CD14-positive monocyte (primary cell): ENCODE results near the gene ATP5PD. TPM values are rescaled to one million over a fixed set of nuclear protein-coding genes. Genes with fewer than 3 reads are reported as not detected.
"Not testable (repeated sequence)": the region's sequence is repeated elsewhere in the genome, so short reads cannot be mapped to it uniquely, and the experiment has no call there.

ENCODE experiments used
- DNase-seq, 3 donors: peaks; one replicate each; pipeline ENCODE4 v3.0.0-alpha.2; 2011 to 2022
- H2AFZ ChIP-seq: 2 replicates; pipeline ENCODE4 v1.6.0; 2012; ENCODE audit warnings: mild to moderate bottlenecking, low read depth, low read length, inconsistent platforms; ENCODE audit not compliant: insufficient read depth, poor library complexity, severe bottlenecking
- H3K27ac ChIP-seq, 2 donors: 1 replicate in 1 of 2; 2 replicates in 1 of 2; pipeline ENCODE4 v1.5.1; 2012 to 2013; ENCODE audit warnings: low read length in 2 of 2, control low read depth in 1 of 2, inconsistent platforms in 1 of 2, low read depth in 1 of 2, mild to moderate bottlenecking in 1 of 2
- H3K27me3 ChIP-seq, 2 donors: one replicate each; pipeline versions ENCODE4 v1.6.0 to v1.6.1; 2011 to 2013; ENCODE audit warnings: low read length in 2 of 2; ENCODE audit not compliant: control insufficient read depth in 2 of 2, insufficient read depth in 2 of 2
- H3K36me3 ChIP-seq, 2 donors: replicated peaks in 1 of 2; 1 replicate in 1 of 2; 2 replicates in 1 of 2; pipeline versions ENCODE4 v1.5.1 to v1.6.1; 2012 to 2013; ENCODE audit warnings: low read length in 2 of 2, control low read depth in 1 of 2, inconsistent platforms in 1 of 2, mild to moderate bottlenecking in 1 of 2; ENCODE audit not compliant: insufficient read depth in 2 of 2, control insufficient read depth in 1 of 2
- H3K4me1 ChIP-seq, 2 donors: 1 replicate in 1 of 2; 2 replicates in 1 of 2; pipeline versions ENCODE4 v1.5.1 to v1.6.1; 2012 to 2013; ENCODE audit warnings: low read length in 2 of 2, control low read depth in 1 of 2, inconsistent platforms in 1 of 2, mild to moderate bottlenecking in 1 of 2, moderate library complexity in 1 of 2; ENCODE audit not compliant: insufficient read depth in 2 of 2, control insufficient read depth in 1 of 2
- H3K4me2 ChIP-seq: replicated peaks from 2 replicates; pipeline ENCODE3; 2012; ENCODE audit warnings: low read length, moderate library complexity, mild to moderate bottlenecking; ENCODE audit not compliant: poor library complexity, severe bottlenecking; ENCODE audit errors: extremely low read depth
- H3K4me3 ChIP-seq, 3 experiments: fragments of 200-600 bp in 1 of 3; sonication (generic) in 1 of 3; replicated peaks in 1 of 3; 1 replicate in 2 of 3; 2 replicates in 1 of 3; pipeline ENCODE4 v1.5.1; 2011 to 2013; ENCODE audit warnings: low read length in 3 of 3, mild to moderate bottlenecking in 3 of 3, control low read depth in 2 of 3, low read depth in 2 of 3, inconsistent platforms in 1 of 3, moderate library complexity in 1 of 3
- H3K79me2 ChIP-seq: 2 replicates; pipeline ENCODE4 v1.6.0; 2012; ENCODE audit warnings: mild to moderate bottlenecking, control low read depth, inconsistent platforms, low read length, moderate library complexity; ENCODE audit not compliant: insufficient read depth
- H3K9ac ChIP-seq: 2 replicates; pipeline ENCODE4 v1.6.0; 2017; ENCODE audit warnings: low read length, mild to moderate bottlenecking; ENCODE audit not compliant: insufficient read depth, poor library complexity, severe bottlenecking
- H3K9me3 ChIP-seq, 2 donors: replicated peaks in 1 of 2; 1 replicate in 1 of 2; 2 replicates in 1 of 2; pipeline versions ENCODE4 v1.5.1 to v1.6.1; 2012 to 2013; ENCODE audit warnings: low read length in 2 of 2, control low read depth in 1 of 2; ENCODE audit not compliant: control insufficient read depth in 1 of 2, insufficient read depth in 1 of 2
- H4K20me1 ChIP-seq: 2 replicates; pipeline ENCODE4 v1.6.0; 2012; ENCODE audit warnings: mild to moderate bottlenecking, low read length, control low read depth, moderate library complexity; ENCODE audit not compliant: insufficient read depth
- H3K27ac Mint-ChIP-seq, 7 donors: one replicate each; pipeline ENCODE4 v1.8.0; 2020; ENCODE audit warnings: mild to moderate bottlenecking in 7 of 7, mixed read lengths in 7 of 7, moderate library complexity in 6 of 7, inconsistent platforms in 2 of 7
- H3K27me3 Mint-ChIP-seq, 3 donors: one replicate each; pipeline ENCODE4 v1.8.0; 2021 to 2022; ENCODE audit warnings: low read depth in 3 of 3, mild to moderate bottlenecking in 3 of 3, mixed read lengths in 3 of 3, moderate library complexity in 3 of 3, inconsistent platforms in 1 of 3
- H3K36me3 Mint-ChIP-seq, 2 donors: one replicate each; pipeline ENCODE4 v1.8.0; 2020; ENCODE audit warnings: mixed read lengths in 2 of 2, inconsistent platforms in 1 of 2, mild to moderate bottlenecking in 1 of 2
- H3K4me1 Mint-ChIP-seq: one replicate; pipeline ENCODE4 v1.8.0; 2020; ENCODE audit warnings: mild to moderate bottlenecking, mixed read lengths
- H3K4me3 Mint-ChIP-seq, 2 donors: one replicate each; pipeline ENCODE4 v1.8.0; 2020; ENCODE audit warnings: mild to moderate bottlenecking in 2 of 2, mixed read lengths in 2 of 2, moderate library complexity in 1 of 2
- H3K9me3 Mint-ChIP-seq, 7 donors: one replicate each; pipeline ENCODE4 v1.8.0; 2020 to 2022; ENCODE audit warnings: mixed read lengths in 7 of 7, mild to moderate bottlenecking in 6 of 7, moderate library complexity in 6 of 7, inconsistent platforms in 2 of 7
- CTCF ChIP-seq: fragments of 200-600 bp; IDR thresholded peaks from one replicate; pipeline ENCODE4 v1.8.0; 2022; ENCODE audit warnings: antibody characterized with exemption, mild to moderate bottlenecking
- WGBS: methylation state at CpG from one replicate; pipeline ENCODE4 v1.1.5; 2013; ENCODE audit warnings: missing lambda C conversion rate; ENCODE audit not compliant: insufficient coverage; 5-methylcytosine and 5-hydroxymethylcytosine counted together
- intact Hi-C, 2 donors: fragments of 100-400 bp; cut with micrococcal nuclease; formaldehyde crosslinking; loops; one replicate each; pipeline versions ENCODE4 v1.15.0 to v1.15.1; 2023
- polyA plus RNA-seq, 3 donors: library from polyadenylated mRNA; depleted of rRNA in 1 of 3; unstranded in 2 of 3; stranded (reverse) in 1 of 3; fragments of 300-500 nt in 2 of 3; fragments of >200 nt in 1 of 3; fragmentation: Illumina TruSeq in 2 of 3; gene quantifications; 1 replicate in 2 of 3; 2 replicates in 1 of 3; pipeline ENCODE4 v1.2.3, GENCODE V29; 2012 to 2021

The ATP5PD gene
- polyA plus RNA-seq, 3 donors, result 139 to 451 (median 437) TPM

- H3K36me3 ChIP-seq, H3K27ac ChIP-seq, H3K36me3 Mint-ChIP-seq, H4K20me1 ChIP-seq, H3K4me3 Mint-ChIP-seq, H3K4me2 ChIP-seq, H3K9me3 Mint-ChIP-seq, H3K79me2 ChIP-seq, intact Hi-C loops, H3K4me3 ChIP-seq, DNase-seq, H3K9ac ChIP-seq, H2AFZ ChIP-seq, H3K27me3 ChIP-seq, H3K27me3 Mint-ChIP-seq, H3K9me3 ChIP-seq, H3K27ac Mint-ChIP-seq: not testable (repeated sequence)
- peaks cover 16 to 20% of the 10 kb centered on the region in 2 donors for H3K4me1 ChIP-seq
- WGBS, result 93% methylated on average over 2 of the region's 8 CpGs
- H3K4me1 Mint-ChIP-seq, result peaks cover 26% of the 10 kb centered on the region
Measured at GRCh38 chr17:75071478-75072271, 24.9 kb upstream of the ATP5PD start.

GRCh38 chr17:75069783-75070182 is 23.0 kb upstream of the ATP5PD start:
- Histone ChIP-seq H3K27me3 (no peaks in the 10 kb centered on the region), H2AFZ (no peak overlapping the region), H3K36me3 (peaks cover 2 to 6% of the 10 kb centered on the region in 2 donors), H3K4me1 (peaks cover 8 to 9% of the 10 kb centered on the region in 2 donors), H3K79me2 (no peaks in the 10 kb centered on the region), H3K27ac (no peak overlapping the region), H4K20me1 (no peaks in the 10 kb centered on the region), H3K4me3 (no peak overlapping the region), H3K9me3 (no peaks in the 10 kb centered on the region), H3K9ac (no peak overlapping the region), H3K4me2 (no peak overlapping the region)
- no peaks in the 10 kb centered on the region for H3K9me3 Mint-ChIP-seq
- H3K27me3 Mint-ChIP-seq, result peaks cover 0 to 3% (median 1%) of the 10 kb centered on the region in 3 donors
- H3K27ac Mint-ChIP-seq, result no peak overlapping the region
- H3K36me3 Mint-ChIP-seq, result peaks cover 4 to 7% of the 10 kb centered on the region in 2 donors
- no peak overlapping the region for H3K4me3 Mint-ChIP-seq
- intact Hi-C loops, result no loop called here
- 90% methylated on average over 2 of the region's 2 CpGs for WGBS
- peak; percentile 38 for TF ChIP-seq CTCF
- peaks cover 17% of the 10 kb centered on the region for H3K4me1 Mint-ChIP-seq
- peak in 1 of 3 donors; percentile 36 for DNase-seq
